GM12878 (cell line): ENCODE measurements around the gene SLFNL1.

ENCODE experiments used
- ASH2L ChIP-seq: fragments of 300-600, 200-600 bp; sonication (generic); IDR thresholded peaks from 2 replicates; pipeline ENCODE4 v1.6.1; 2017; ENCODE audit warnings: low read depth, mild to moderate bottlenecking, borderline replicate concordance
- BHLHE40 ChIP-seq, 2 experiments: fragments of 450-650 bp in 1 of 2; IDR thresholded peaks; 2 replicates each; pipeline ENCODE4 v1.6.1; 2011 to 2017; ENCODE audit warnings: low read depth in 2 of 2, borderline replicate concordance in 1 of 2, improper control_type of control experiment in 1 of 2, low read length in 1 of 2, mild to moderate bottlenecking in 1 of 2
- CREB1 ChIP-seq: IDR thresholded peaks from 2 replicates; pipeline ENCODE4 v1.6.1; 2012; ENCODE audit warnings: low read depth, mild to moderate bottlenecking, inconsistent platforms
- CTCF ChIP-seq, 3 experiments: IDR thresholded peaks in 2 of 3; conservative IDR thresholded peaks in 1 of 3; 2 replicates each; pipeline ENCODE4 v1.5.1; 2011; ENCODE audit warnings: low read depth in 3 of 3, low read length in 3 of 3, mild to moderate bottlenecking in 3 of 3, control low read depth in 2 of 3, moderate library complexity in 2 of 3, inconsistent platforms in 1 of 3, mixed read lengths in 1 of 3; ENCODE audit not compliant: control insufficient read depth in 2 of 3, insufficient read depth in 1 of 3; ENCODE audit errors: extremely low read depth in 1 of 3
- ETV6 ChIP-seq, 2 experiments: fragments of 450-650 bp in 1 of 2; IDR thresholded peaks in 1 of 2; conservative IDR thresholded peaks in 1 of 2; 2 replicates each; pipeline ENCODE4 v1.6.1; 2014; ENCODE audit warnings: antibody characterized with exemption in 1 of 2, borderline replicate concordance in 1 of 2, low read depth in 1 of 2, mild to moderate bottlenecking in 1 of 2, moderate library complexity in 1 of 2
- EZH2 ChIP-seq: IDR thresholded peaks from 2 replicates; pipeline ENCODE4 v1.6.1; 2012; ENCODE audit warnings: low read depth, mild to moderate bottlenecking, control low read depth, inconsistent platforms, low read length, borderline replicate concordance; ENCODE audit not compliant: control insufficient read depth
- MYC ChIP-seq: IDR thresholded peaks from 2 replicates; pipeline ENCODE4 v1.6.1; 2011; ENCODE audit warnings: mild to moderate bottlenecking, low read length, moderate library complexity, inconsistent platforms; ENCODE audit not compliant: insufficient read depth, insufficient replicate concordance, insufficient read length, severe bottlenecking
- POLR2A ChIP-seq: IDR thresholded peaks from 2 replicates; pipeline ENCODE4 v1.6.1; 2011; ENCODE audit warnings: low read depth, mild to moderate bottlenecking, low read length
- RFX5 ChIP-seq: IDR thresholded peaks from 2 replicates; pipeline ENCODE4 v1.6.1; 2011; ENCODE audit warnings: low read depth, low read length, improper control_type of control experiment
- SMC3 ChIP-seq: IDR thresholded peaks from 2 replicates; pipeline ENCODE4 v1.6.1; 2011; ENCODE audit warnings: low read length, improper control_type of control experiment, borderline replicate concordance
- ZBED1 ChIP-seq: IDR thresholded peaks from 2 replicates; pipeline ENCODE4 v1.6.1; 2016; ENCODE audit warnings: borderline replicate concordance

DNA sequence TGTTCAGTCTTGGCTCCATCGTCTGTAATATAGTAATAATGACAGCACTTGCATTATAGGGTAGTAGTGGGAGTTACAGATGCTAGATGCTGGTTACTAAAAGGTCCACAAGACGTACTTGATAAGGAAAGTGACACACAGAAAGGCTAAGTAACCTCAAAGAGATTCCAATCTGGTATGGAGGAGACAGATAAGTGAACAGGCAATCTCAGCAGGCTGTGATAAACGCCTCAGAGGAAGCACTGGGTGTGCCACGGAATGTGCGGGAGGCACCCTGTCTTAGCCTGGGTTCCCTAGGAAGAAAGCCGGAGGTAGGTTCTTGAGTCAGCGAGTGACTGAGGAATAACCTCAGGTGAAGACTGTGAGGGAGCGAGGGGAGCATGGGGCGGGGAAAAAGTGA is 46.6 kb downstream of the SLFNL1 start:
- TF ChIP-seq CTCF (IDR thresholded peaks at IDR 0.05 in 2 of 3, conservative IDR thresholded peaks at IDR 0.05 in 1 of 3; ENCODE audit: control insufficient read depth in 2 of 3, extremely low read depth in 1 of 3, insufficient read depth in 1 of 3, low read depth in 3 of 3, low read length in 3 of 3) (no peak), EZH2 (no peak), RFX5 (no peak), MYC (no peak), SMC3 (no peak), BHLHE40 (IDR thresholded peaks at IDR 0.05; ENCODE audit: borderline replicate concordance in 1 of 2, low read depth in 2 of 2, low read length in 1 of 2) (no peak), POLR2A (no peak), ZBED1 (no peak), ASH2L (no peak), CREB1 (no peak), ETV6 (conservative IDR thresholded peaks at IDR 0.05 in 1 of 2, IDR thresholded peaks at IDR 0.05 in 1 of 2; ENCODE audit: borderline replicate concordance in 1 of 2, low read depth in 1 of 2) (no peak)
